ENCODE measurements around the gene MOCS1. TPM values are rescaled to one million over a fixed set of nuclear protein-coding genes. Genes with fewer than 3 reads are reported as not detected.

Gene MOCS1
- total RNA-seq, 2 donors from 2014 or later: 2.0 to 2.1 TPM

- H3K9me3 Mint-ChIP-seq: peaks cover 5% of the 10 kb centered on the region
- H3K4me1 Mint-ChIP-seq (ENCODE audit: low read depth in 2 of 2): peaks cover 5 to 6% of the 10 kb centered on the region in 2 donors
- peak overlapping the region; percentile 21 to 62 for H3K27ac Mint-ChIP-seq
Observed at GRCh38 chr6:39925931-39926290, 8.4 kb downstream of the MOCS1 start.

GRCh38 chr6:39925191-39925930, 8.9 kb downstream of the MOCS1 start:
- ATAC-seq: no peak
- Mint-ChIP-seq H3K27ac (no peak overlapping the region), H3K36me3 (no peaks in the 10 kb centered on the region), H3K9me3 (peaks cover 5% of the 10 kb centered on the region), H3K27me3 (no peaks in the 10 kb centered on the region), H3K4me3 (no peak overlapping the region), H3K4me1 (ENCODE audit: low read depth in 2 of 2) (peaks cover 5 to 6% of the 10 kb centered on the region in 2 donors)
- DNase-seq (ENCODE audit: low spot score): no peak

More at GRCh38 chr6:39925931-39926290, 8.4 kb downstream of the MOCS1 start:
- ATAC-seq: no peak
- no peaks in the 10 kb centered on the region for H3K27me3 Mint-ChIP-seq
- H3K36me3 Mint-ChIP-seq: no peaks in the 10 kb centered on the region
- no peak for DNase-seq (ENCODE audit: low spot score)
- H3K4me3 Mint-ChIP-seq: no peak overlapping the region

GRCh38 chr6:39924283-39924682, 10.0 kb downstream of the MOCS1 start:
- Mint-ChIP-seq H3K36me3 (no peaks in the 10 kb centered on the region), H3K27me3 (no peaks in the 10 kb centered on the region), H3K27ac (no peak overlapping the region), H3K9me3 (peaks cover 5% of the 10 kb centered on the region), H3K4me1 (ENCODE audit: low read depth in 2 of 2) (peaks cover 5 to 6% of the 10 kb centered on the region in 2 donors), H3K4me3 (no peak overlapping the region)
- no peak for ATAC-seq
- no peak for DNase-seq (ENCODE audit: low spot score)

- Mint-ChIP-seq H3K27me3 (no peaks in the 10 kb centered on the region), H3K9me3 (peaks cover 5% of the 10 kb centered on the region), H3K4me1 (ENCODE audit: low read depth in 2 of 2) (peaks cover 5 to 6% of the 10 kb centered on the region in 2 donors), H3K4me3 (no peak overlapping the region), H3K27ac (no peak overlapping the region), H3K36me3 (no peaks in the 10 kb centered on the region)
- ATAC-seq (peak in 1 of 2 donors; percentile 19), DNase-seq (ENCODE audit: low spot score) (no peak)
Observed at GRCh38 chr6:39923861-39924260, 10.4 kb downstream of the MOCS1 start.

GRCh38 chr6:39923394-39923793, 10.9 kb downstream of the MOCS1 start:
- Mint-ChIP-seq H3K27ac (no peak overlapping the region), H3K4me1 (ENCODE audit: low read depth in 2 of 2) (peaks cover 5 to 6% of the 10 kb centered on the region in 2 donors), H3K4me3 (no peak overlapping the region), H3K27me3 (no peaks in the 10 kb centered on the region), H3K36me3 (no peaks in the 10 kb centered on the region), H3K9me3 (peaks cover 5% of the 10 kb centered on the region)
- ATAC-seq (peak; percentile 34 to 40), DNase-seq (ENCODE audit: low spot score) (no peak)

- peaks cover 5 to 6% of the 10 kb centered on the region in 2 donors for H3K4me1 Mint-ChIP-seq (ENCODE audit: low read depth in 2 of 2)
- H3K27ac Mint-ChIP-seq: no peak overlapping the region
- H3K9me3 Mint-ChIP-seq: peaks cover 5% of the 10 kb centered on the region
- no peak for ATAC-seq
- no peaks in the 10 kb centered on the region for H3K27me3 Mint-ChIP-seq
- no peaks in the 10 kb centered on the region for H3K36me3 Mint-ChIP-seq
- H3K4me3 Mint-ChIP-seq: no peak overlapping the region
- no peak for DNase-seq (ENCODE audit: low spot score)
Observed at GRCh38 chr6:39922821-39923220, 11.4 kb downstream of the MOCS1 start.

- no peak for DNase-seq (ENCODE audit: low spot score)
- Mint-ChIP-seq H3K4me1 (ENCODE audit: low read depth in 2 of 2) (no peaks in the 10 kb centered on the region), H3K36me3 (no peaks in the 10 kb centered on the region), H3K9me3 (no peaks in the 10 kb centered on the region), H3K27ac (no peak overlapping the region), H3K27me3 (peaks cover 0 to 4% of the 10 kb centered on the region in 2 donors), H3K4me3 (no peak overlapping the region)
- no peak for ATAC-seq
Observed at GRCh38 chr6:39920157-39920556, 14.1 kb downstream of the MOCS1 start.

GRCh38 chr6:39918831-39919230, 15.4 kb downstream of the MOCS1 start:
- Mint-ChIP-seq H3K9me3 (no peaks in the 10 kb centered on the region), H3K27me3 (peaks cover 0 to 4% of the 10 kb centered on the region in 2 donors), H3K4me3 (no peak overlapping the region), H3K36me3 (no peaks in the 10 kb centered on the region), H3K4me1 (ENCODE audit: low read depth in 2 of 2) (no peaks in the 10 kb centered on the region), H3K27ac (no peak overlapping the region)
- ATAC-seq (no peak), DNase-seq (ENCODE audit: low spot score) (no peak)

- no peak overlapping the region for H3K4me3 Mint-ChIP-seq
- H3K36me3 Mint-ChIP-seq: no peaks in the 10 kb centered on the region
- no peak for ATAC-seq
- DNase-seq (ENCODE audit: low spot score): no peak
- H3K9me3 Mint-ChIP-seq: no peaks in the 10 kb centered on the region
- H3K27me3 Mint-ChIP-seq: peaks cover 0 to 4% of the 10 kb centered on the region in 2 donors
- H3K4me1 Mint-ChIP-seq (ENCODE audit: low read depth in 2 of 2): no peaks in the 10 kb centered on the region
- H3K27ac Mint-ChIP-seq: no peak overlapping the region
Observed at GRCh38 chr6:39917981-39918380, 16.3 kb downstream of the MOCS1 start.

GRCh38 chr6:39917329-39917728, 16.9 kb downstream of the MOCS1 start:
- Mint-ChIP-seq H3K4me3 (no peak overlapping the region), H3K9me3 (no peaks in the 10 kb centered on the region), H3K27ac (no peak overlapping the region), H3K4me1 (ENCODE audit: low read depth in 2 of 2) (no peaks in the 10 kb centered on the region), H3K27me3 (peaks cover 0 to 4% of the 10 kb centered on the region in 2 donors), H3K36me3 (no peaks in the 10 kb centered on the region)
- DNase-seq (ENCODE audit: low spot score) (no peak), ATAC-seq (no peak)

GRCh38 chr6:39915866-39916265, 18.4 kb downstream of the MOCS1 start:
- no peak for DNase-seq (ENCODE audit: low spot score)
- no peak for ATAC-seq
- H3K27ac Mint-ChIP-seq: no peak overlapping the region
- H3K27me3 Mint-ChIP-seq: peaks cover 0 to 4% of the 10 kb centered on the region in 2 donors
- no peaks in the 10 kb centered on the region for H3K4me1 Mint-ChIP-seq (ENCODE audit: low read depth in 2 of 2)
- no peaks in the 10 kb centered on the region for H3K9me3 Mint-ChIP-seq
- H3K4me3 Mint-ChIP-seq: no peak overlapping the region
- H3K36me3 Mint-ChIP-seq: no peaks in the 10 kb centered on the region

- H3K9me3 Mint-ChIP-seq: no peaks in the 10 kb centered on the region
- H3K27me3 Mint-ChIP-seq: peaks cover 0 to 4% of the 10 kb centered on the region in 2 donors
- H3K36me3 Mint-ChIP-seq: no peaks in the 10 kb centered on the region
- no peak overlapping the region for H3K4me3 Mint-ChIP-seq
- no peaks in the 10 kb centered on the region for H3K4me1 Mint-ChIP-seq (ENCODE audit: low read depth in 2 of 2)
- no peak for ATAC-seq
- DNase-seq (ENCODE audit: low spot score): no peak
- H3K27ac Mint-ChIP-seq: no peak overlapping the region
Observed at GRCh38 chr6:39914239-39914638, 20.0 kb downstream of the MOCS1 start.

- Mint-ChIP-seq H3K27me3 (peaks cover 0 to 4% of the 10 kb centered on the region in 2 donors), H3K36me3 (no peaks in the 10 kb centered on the region), H3K9me3 (no peaks in the 10 kb centered on the region), H3K4me1 (ENCODE audit: low read depth in 2 of 2) (no peaks in the 10 kb centered on the region), H3K27ac (no peak overlapping the region), H3K4me3 (no peak overlapping the region)
- DNase-seq (ENCODE audit: low spot score) (no peak), ATAC-seq (no peak)
Observed at GRCh38 chr6:39913391-39913916, 20.8 kb downstream of the MOCS1 start.

GRCh38 chr6:39912446-39912845, 21.8 kb downstream of the MOCS1 start:
- no peak for DNase-seq (ENCODE audit: low spot score)
- Mint-ChIP-seq H3K27me3 (peaks cover 0 to 3% of the 10 kb centered on the region in 2 donors), H3K9me3 (no peaks in the 10 kb centered on the region), H3K27ac (no peak overlapping the region), H3K4me3 (no peak overlapping the region), H3K36me3 (no peaks in the 10 kb centered on the region), H3K4me1 (ENCODE audit: low read depth in 2 of 2) (no peaks in the 10 kb centered on the region)
- no peak for ATAC-seq
